SU-DHL-6 (cell line): Measurements from ENCODE around the gene SIGLEC7.

Experiments used
- H2AFZ ChIP-seq: fragments of 200-600 bp; sonication (generic); 2 replicates; pipeline ENCODE4 v1.6.1; 2014; ENCODE audit warnings: low read depth, mild to moderate bottlenecking, moderate library complexity, mixed read lengths, antibody characterized with exemption, low read length; ENCODE audit not compliant: severe bottlenecking
- H3F3A ChIP-seq: fragments of 200-600 bp; shearing (Covaris generic); 2 replicates; pipeline ENCODE4 v1.6.0; 2016; ENCODE audit warnings: antibody characterized with exemption, mild to moderate bottlenecking; ENCODE audit not compliant: insufficient read depth
- H3K27ac ChIP-seq: fragments of 200-600 bp; sonication (generic); 2 replicates; pipeline ENCODE4 v1.5.1; 2016; ENCODE audit warnings: low read depth, mild to moderate bottlenecking, low read length, moderate library complexity, mixed read lengths
- H3K27me3 ChIP-seq: fragments of 200-600 bp; sonication (generic), shearing (Covaris generic); 2 replicates; pipeline ENCODE4 v1.6.0; 2014; ENCODE audit warnings: mild to moderate bottlenecking, low read length
- H3K36me3 ChIP-seq: fragments of 200-600 bp; sonication (generic); 2 replicates; pipeline ENCODE4 v1.6.1; 2014; ENCODE audit warnings: mild to moderate bottlenecking, low read length, mixed read lengths
- H3K4me2 ChIP-seq: fragments of 300-600, 200-600 bp; shearing (Covaris generic), sonication (generic); 2 replicates; pipeline ENCODE4 v1.6.0; 2014; ENCODE audit warnings: low read length, low read depth, mild to moderate bottlenecking; ENCODE audit not compliant: poor library complexity, severe bottlenecking
- H3K4me3 ChIP-seq: fragments of 200-600 bp; sonication (generic); 2 replicates; pipeline ENCODE4 v1.5.1; 2014; ENCODE audit warnings: antibody characterized with exemption, low read length, mild to moderate bottlenecking, mixed read lengths; ENCODE audit not compliant: insufficient read depth, poor library complexity, severe bottlenecking
- H3K79me2 ChIP-seq: fragments of 200-600 bp; sonication (generic); 2 replicates; pipeline ENCODE4 v1.6.1; 2014; ENCODE audit warnings: mild to moderate bottlenecking, low read length, moderate library complexity; ENCODE audit not compliant: insufficient read depth
- H3K9ac ChIP-seq: fragments of 200-600 bp; sonication (generic); 2 replicates; pipeline ENCODE4 v1.7.0; 2014; ENCODE audit warnings: mild to moderate bottlenecking, low read length
- H3K9me2 ChIP-seq: fragments of 200-600 bp; sonication (generic); replicated peaks from 2 replicates; pipeline ENCODE4 v1.6.1; 2014; ENCODE audit warnings: low read length; ENCODE audit not compliant: insufficient read depth
- H3K9me3 ChIP-seq: fragments of 200-600 bp; sonication (generic); 2 replicates; pipeline ENCODE4 v1.6.1; 2014; ENCODE audit warnings: low read length, mixed read lengths; ENCODE audit not compliant: insufficient read depth
- H4K20me1 ChIP-seq: fragments of 200-600 bp; sonication (generic); 2 replicates; pipeline ENCODE4 v1.6.1; 2014; ENCODE audit warnings: low read depth, mild to moderate bottlenecking, antibody characterized with exemption, low read length, moderate library complexity, mixed read lengths
- EZH2phosphoT487 ChIP-seq: fragments of 200-600 bp; sonication (generic), shearing (Covaris generic); conservative IDR thresholded peaks from 2 replicates; pipeline ENCODE4 v1.6.1; 2018; ENCODE audit warnings: mild to moderate bottlenecking, antibody characterized with exemption, low read length, moderate library complexity, mixed read lengths
- TF ChIP-seq, protein P1 (sequence below): fragments of 200-600 bp; sonication (generic); IDR thresholded peaks from one replicate; pipeline ENCODE4 v1.5.1; 2017; ENCODE audit warnings: antibody characterized with exemption, mild to moderate bottlenecking, low read length, moderate library complexity; ENCODE audit not compliant: insufficient read depth, poor library complexity, severe bottlenecking

SIGLEC7 gene

DNA sequence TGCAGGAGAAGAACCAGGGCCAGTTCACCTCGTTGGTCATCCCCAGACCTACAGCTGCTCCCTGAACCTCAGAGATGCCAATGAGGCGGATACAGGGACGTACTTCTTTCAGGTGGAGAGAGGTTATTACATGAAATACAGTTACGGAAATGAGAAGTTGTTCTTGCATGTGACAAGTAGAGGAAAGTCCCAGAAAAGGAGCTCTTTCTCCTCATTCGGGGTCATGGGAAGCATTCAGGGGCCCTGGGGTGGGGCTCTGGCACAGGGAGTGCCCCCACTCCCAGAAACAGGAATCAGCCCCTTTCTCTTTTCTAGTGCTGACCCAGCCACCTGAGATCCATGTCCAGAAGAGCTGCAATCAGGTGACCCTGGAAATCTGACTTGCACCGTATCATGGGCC, 21.9 kb upstream of the SIGLEC7 start:
- H3K9me3 ChIP-seq = no peaks in the 10 kb centered on the region
- no peak overlapping the region for H3K27ac ChIP-seq
- no peaks in the 10 kb centered on the region for H3K36me3 ChIP-seq
- no peak overlapping the region for H3K4me2 ChIP-seq
- no peak overlapping the region for H3K9ac ChIP-seq
- H3K27me3 ChIP-seq = no peaks in the 10 kb centered on the region
- H2AFZ ChIP-seq = no peak overlapping the region
- no peaks in the 10 kb centered on the region for H3K79me2 ChIP-seq
- no peak overlapping the region for H3K4me3 ChIP-seq
- H3K9me2 ChIP-seq = no peaks in the 10 kb centered on the region
- TF ChIP-seq, protein P1, sequence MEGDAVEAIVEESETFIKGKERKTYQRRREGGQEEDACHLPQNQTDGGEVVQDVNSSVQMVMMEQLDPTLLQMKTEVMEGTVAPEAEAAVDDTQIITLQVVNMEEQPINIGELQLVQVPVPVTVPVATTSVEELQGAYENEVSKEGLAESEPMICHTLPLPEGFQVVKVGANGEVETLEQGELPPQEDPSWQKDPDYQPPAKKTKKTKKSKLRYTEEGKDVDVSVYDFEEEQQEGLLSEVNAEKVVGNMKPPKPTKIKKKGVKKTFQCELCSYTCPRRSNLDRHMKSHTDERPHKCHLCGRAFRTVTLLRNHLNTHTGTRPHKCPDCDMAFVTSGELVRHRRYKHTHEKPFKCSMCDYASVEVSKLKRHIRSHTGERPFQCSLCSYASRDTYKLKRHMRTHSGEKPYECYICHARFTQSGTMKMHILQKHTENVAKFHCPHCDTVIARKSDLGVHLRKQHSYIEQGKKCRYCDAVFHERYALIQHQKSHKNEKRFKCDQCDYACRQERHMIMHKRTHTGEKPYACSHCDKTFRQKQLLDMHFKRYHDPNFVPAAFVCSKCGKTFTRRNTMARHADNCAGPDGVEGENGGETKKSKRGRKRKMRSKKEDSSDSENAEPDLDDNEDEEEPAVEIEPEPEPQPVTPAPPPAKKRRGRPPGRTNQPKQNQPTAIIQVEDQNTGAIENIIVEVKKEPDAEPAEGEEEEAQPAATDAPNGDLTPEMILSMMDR = no peak
- no peak for TF ChIP-seq EZH2phosphoT487
- no peaks in the 10 kb centered on the region for H3F3A ChIP-seq
- no peaks in the 10 kb centered on the region for H4K20me1 ChIP-seq

DNA sequence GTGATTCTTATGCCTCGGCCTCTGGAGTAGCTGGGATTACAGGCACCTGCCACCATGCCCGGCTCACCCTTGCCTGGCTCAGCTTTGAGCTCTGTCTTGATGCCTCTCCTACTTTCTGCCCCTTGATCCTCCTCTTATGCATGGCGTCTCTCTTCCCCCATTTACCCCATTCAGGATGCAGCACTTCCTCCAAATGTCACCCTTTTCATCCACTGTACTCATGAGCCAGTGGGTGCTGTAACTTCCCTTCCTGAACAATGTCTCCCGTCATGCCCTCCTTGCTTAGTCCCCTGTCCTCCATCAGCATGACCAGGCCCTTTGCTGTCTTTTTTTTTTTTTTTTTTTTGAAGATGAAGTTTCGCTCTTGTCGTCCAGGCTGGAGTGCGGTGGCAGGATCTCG, 20.8 kb upstream of the SIGLEC7 start:
- Histone ChIP-seq H3K36me3 (no peaks in the 10 kb centered on the region), H3K27ac (no peak overlapping the region), H3K9me2 (no peaks in the 10 kb centered on the region), H3F3A (no peaks in the 10 kb centered on the region), H3K4me3 (no peak overlapping the region), H2AFZ (no peak overlapping the region), H4K20me1 (no peaks in the 10 kb centered on the region), H3K9ac (no peak overlapping the region), H3K4me2 (no peak overlapping the region), H3K27me3 (no peaks in the 10 kb centered on the region), H3K9me3 (no peaks in the 10 kb centered on the region), H3K79me2 (no peaks in the 10 kb centered on the region)
- TF ChIP-seq, protein P1 = no peak
- no peak for TF ChIP-seq EZH2phosphoT487

DNA sequence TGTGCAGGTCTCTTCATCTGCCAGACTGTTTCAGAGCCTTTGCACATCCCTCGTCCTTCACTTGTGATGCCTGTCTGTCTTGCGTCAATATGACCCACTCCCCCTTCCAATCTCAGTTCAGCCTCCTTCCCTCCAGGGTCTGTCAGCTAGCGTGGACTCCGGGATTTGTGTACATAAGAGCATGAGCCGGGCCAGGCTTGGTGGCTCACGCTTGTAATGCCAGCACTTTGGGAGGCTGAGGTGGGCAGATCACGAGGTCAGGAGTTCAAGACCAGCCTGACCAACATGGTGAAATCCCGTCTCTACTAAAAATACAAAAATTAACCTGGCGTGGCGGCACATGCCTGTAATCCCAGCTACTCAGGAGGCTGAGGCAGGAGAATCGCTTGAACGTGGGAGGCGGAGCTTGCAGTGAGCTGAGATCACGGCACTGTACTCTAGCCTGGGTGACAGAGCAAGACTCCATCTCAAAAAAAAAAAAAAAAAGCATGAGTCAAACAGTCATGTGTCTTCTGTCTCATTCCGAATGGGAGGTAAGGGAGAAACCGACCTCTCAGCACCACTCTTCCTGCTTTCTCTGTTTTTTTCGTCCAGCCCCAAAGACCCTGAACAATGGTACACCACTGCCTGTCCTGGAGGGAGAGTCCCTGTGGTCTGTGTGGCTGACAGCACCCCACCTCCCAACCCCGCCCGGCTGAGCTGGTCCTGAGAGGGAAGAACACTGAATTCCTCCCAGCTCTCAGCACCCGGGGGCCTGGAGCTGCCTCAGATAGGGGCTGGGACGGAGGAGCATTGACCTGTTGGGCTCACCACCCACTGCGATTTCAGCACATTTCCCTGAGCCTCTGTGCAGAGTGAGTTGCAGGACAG, 19.8 kb upstream of the SIGLEC7 start:
- H2AFZ ChIP-seq = no peak overlapping the region
- no peak overlapping the region for H3K4me2 ChIP-seq

More for the DNA sequence above, 19.8 kb upstream of the SIGLEC7 start:
- H3K27ac ChIP-seq = no peak overlapping the region
- no peaks in the 10 kb centered on the region for H3K36me3 ChIP-seq
- no peaks in the 10 kb centered on the region for H3K79me2 ChIP-seq
- H3K27me3 ChIP-seq = no peaks in the 10 kb centered on the region
- H3K9ac ChIP-seq = no peak overlapping the region
- H3F3A ChIP-seq = no peaks in the 10 kb centered on the region
- no peaks in the 10 kb centered on the region for H3K9me3 ChIP-seq
- H3K9me2 ChIP-seq = no peaks in the 10 kb centered on the region
- no peak for TF ChIP-seq EZH2phosphoT487
- TF ChIP-seq, protein P1 = no peak
- H3K4me3 ChIP-seq = no peak overlapping the region
- no peaks in the 10 kb centered on the region for H4K20me1 ChIP-seq
